Uterus (tissue), 2 donors: Measurements from ENCODE around the gene CD164L2.
"Not testable (repeated sequence)": the region's sequence is repeated elsewhere in the genome, so short reads cannot be mapped to it uniquely, and the experiment has no call there.

Source experiments
- POLR2A ChIP-seq, 2 donors: fragments of 450-650 bp; IDR thresholded peaks; one replicate each; pipeline ENCODE4 v1.6.1; 2016; ENCODE audit warnings: antibody characterized with exemption in 2 of 2, mild to moderate bottlenecking in 1 of 2, moderate library complexity in 1 of 2
- TF ChIP-seq, protein P1 (sequence below), 4 experiments: fragments of 200-600 bp in 2 of 4; fragments of 450-650 bp in 2 of 4; sonication (generic) in 2 of 4; IDR thresholded peaks; one replicate each; pipeline ENCODE4 v1.5.1; 2016 to 2019; ENCODE audit warnings: antibody characterized with exemption in 4 of 4, mild to moderate bottlenecking in 2 of 4, moderate library complexity in 1 of 4

DNA sequence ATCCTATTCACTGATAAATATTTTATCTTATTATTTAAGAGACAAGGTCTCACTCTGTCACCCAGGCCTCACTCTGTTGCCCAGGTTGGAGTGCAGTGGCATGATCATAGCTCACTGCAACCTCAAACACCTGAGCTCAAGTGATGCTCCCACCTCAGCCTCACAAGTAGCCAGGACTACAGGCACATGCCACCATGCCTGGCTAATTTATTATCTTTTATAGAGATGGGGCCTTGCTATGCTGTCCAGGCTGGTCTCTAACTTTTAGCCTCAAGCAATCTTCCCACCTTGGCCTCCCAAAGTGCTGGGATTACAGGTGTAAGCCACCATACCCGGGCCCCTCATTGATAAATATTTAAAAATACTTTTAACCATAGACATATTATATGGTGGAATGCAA lies 49.6 kb upstream of the CD164L2 start:
- not testable (repeated sequence) for TF ChIP-seq POLR2A (IDR thresholded peaks at IDR 0.05)
- TF ChIP-seq, protein P1, sequence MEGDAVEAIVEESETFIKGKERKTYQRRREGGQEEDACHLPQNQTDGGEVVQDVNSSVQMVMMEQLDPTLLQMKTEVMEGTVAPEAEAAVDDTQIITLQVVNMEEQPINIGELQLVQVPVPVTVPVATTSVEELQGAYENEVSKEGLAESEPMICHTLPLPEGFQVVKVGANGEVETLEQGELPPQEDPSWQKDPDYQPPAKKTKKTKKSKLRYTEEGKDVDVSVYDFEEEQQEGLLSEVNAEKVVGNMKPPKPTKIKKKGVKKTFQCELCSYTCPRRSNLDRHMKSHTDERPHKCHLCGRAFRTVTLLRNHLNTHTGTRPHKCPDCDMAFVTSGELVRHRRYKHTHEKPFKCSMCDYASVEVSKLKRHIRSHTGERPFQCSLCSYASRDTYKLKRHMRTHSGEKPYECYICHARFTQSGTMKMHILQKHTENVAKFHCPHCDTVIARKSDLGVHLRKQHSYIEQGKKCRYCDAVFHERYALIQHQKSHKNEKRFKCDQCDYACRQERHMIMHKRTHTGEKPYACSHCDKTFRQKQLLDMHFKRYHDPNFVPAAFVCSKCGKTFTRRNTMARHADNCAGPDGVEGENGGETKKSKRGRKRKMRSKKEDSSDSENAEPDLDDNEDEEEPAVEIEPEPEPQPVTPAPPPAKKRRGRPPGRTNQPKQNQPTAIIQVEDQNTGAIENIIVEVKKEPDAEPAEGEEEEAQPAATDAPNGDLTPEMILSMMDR (IDR thresholded peaks at IDR 0.05): not testable (repeated sequence)
